B cell (primary cell): ENCODE measurements around the gene BCL10. TPM values are rescaled to one million over a fixed set of nuclear protein-coding genes. Genes with fewer than 3 reads are reported as not detected.

Experiments
- ATAC-seq: fragments of 200-7000 bp; cut with Tn5 transposase; one replicate; pipeline ENCODE4 v1.10.0; 2021; ENCODE audit warnings: low read depth, mild to moderate bottlenecking, moderate number of reproducible peaks, moderate library complexity
- CTCF ChIA-PET: fragments of 350-600 bp; sonication (Branson Sonifier 250); formaldehyde crosslinking; loops from one replicate; lab custom pipeline; 2021; ENCODE audit warnings: antibody characterized with exemption, inconsistent platforms; lab: Charles Lee
- POLR2A ChIA-PET: fragments of 350-600 bp; sonication (Branson Sonifier 250); formaldehyde crosslinking; loops from one replicate; lab custom pipeline; 2021; ENCODE audit warnings: antibody characterized with exemption; lab: Charles Lee
- DNase-seq: peaks from one replicate; pipeline ENCODE4 v3.0.0; 2013
- H2AFZ ChIP-seq: 2 replicates; pipeline ENCODE4 v1.6.1; 2012; ENCODE audit warnings: mild to moderate bottlenecking, low read depth, low read length; ENCODE audit not compliant: insufficient read depth, poor library complexity, severe bottlenecking
- H3K27ac ChIP-seq, 2 donors: 1 replicate in 1 of 2; 2 replicates in 1 of 2; pipeline ENCODE4 v1.5.1; 2012 to 2013; ENCODE audit warnings: low read length in 2 of 2, mild to moderate bottlenecking in 2 of 2, moderate library complexity in 1 of 2
- H3K27me3 ChIP-seq, 4 experiments: fragments of 200-600 bp in 1 of 4; sonication (generic) in 1 of 4; replicated peaks in 1 of 4; 1 replicate in 2 of 4; 2 replicates in 2 of 4; pipeline versions ENCODE4 v1.6.1 to v1.7.0; 2013 to 2016; ENCODE audit warnings: low read length in 3 of 4, mild to moderate bottlenecking in 2 of 4, mixed read lengths in 1 of 4, moderate library complexity in 1 of 4; ENCODE audit not compliant: insufficient read depth in 4 of 4, control insufficient read depth in 3 of 4; ENCODE audit errors: control extremely low read depth in 1 of 4
- H3K36me3 ChIP-seq, 2 experiments: replicated peaks in 1 of 2; 1 replicate in 1 of 2; 2 replicates in 1 of 2; pipeline versions ENCODE4 v1.6.1 to v1.7.1; 2013; ENCODE audit warnings: low read length in 1 of 2; ENCODE audit not compliant: insufficient read depth in 2 of 2, control insufficient read depth in 1 of 2; ENCODE audit errors: control extremely low read depth in 1 of 2, extremely low read depth in 1 of 2
- H3K4me1 ChIP-seq, 2 donors: fragments of 200-600 bp in 1 of 2; sonication (generic) in 1 of 2; 1 replicate in 1 of 2; 2 replicates in 1 of 2; pipeline versions ENCODE4 v1.5.1 to v1.6.1; 2013 to 2017; ENCODE audit warnings: low read length in 2 of 2; ENCODE audit not compliant: control insufficient read depth in 2 of 2, insufficient read depth in 2 of 2
- H3K4me2 ChIP-seq: replicated peaks from 2 replicates; pipeline ENCODE3; 2012; ENCODE audit warnings: mild to moderate bottlenecking, low read depth, low read length; ENCODE audit not compliant: poor library complexity, severe bottlenecking
- H3K4me3 ChIP-seq, 5 experiments: fragments of 200-600 bp in 1 of 5; sonication (generic) in 1 of 5; 1 replicate in 3 of 5; 2 replicates in 2 of 5; pipeline versions ENCODE4 v1.5.1 to v1.7.0; 2011 to 2016; ENCODE audit warnings: low read length in 4 of 5, mild to moderate bottlenecking in 4 of 5, low read depth in 2 of 5, control low read depth in 1 of 5, moderate library complexity in 1 of 5; ENCODE audit not compliant: insufficient read depth in 1 of 5; ENCODE audit errors: control extremely low read depth in 1 of 5, extremely low read depth in 1 of 5
- H3K79me2 ChIP-seq: fragments of 200-600 bp; sonication (generic); one replicate; pipeline ENCODE4 v1.6.0; 2016; ENCODE audit warnings: low read length; ENCODE audit not compliant: control insufficient read depth, insufficient read depth
- H3K9ac ChIP-seq: fragments of 200-600 bp; sonication (generic); 2 replicates; pipeline ENCODE4 v1.6.1; 2017; ENCODE audit warnings: mild to moderate bottlenecking, low read length, moderate library complexity
- H3K9me3 ChIP-seq, 3 donors: one replicate each; pipeline versions ENCODE4 v1.6.1 to v1.7.1; 2013; ENCODE audit warnings: low read length in 2 of 3; ENCODE audit not compliant: control insufficient read depth in 2 of 3, insufficient read depth in 1 of 3; ENCODE audit errors: control extremely low read depth in 1 of 3
- H4K20me1 ChIP-seq: 2 replicates; pipeline ENCODE4 v1.6.0; 2012; ENCODE audit warnings: mild to moderate bottlenecking, low read length; ENCODE audit not compliant: insufficient read depth, control insufficient read depth, poor library complexity, severe bottlenecking
- H3K27ac Mint-ChIP-seq: one replicate; pipeline ENCODE4 v1.8.0; 2021; ENCODE audit warnings: mixed read lengths
- H3K27me3 Mint-ChIP-seq: one replicate; pipeline ENCODE4 v1.8.0; 2021; ENCODE audit warnings: mixed read lengths
- H3K4me1 Mint-ChIP-seq: one replicate; pipeline ENCODE4 v1.8.0; 2021; ENCODE audit warnings: mixed read lengths
- H3K4me3 Mint-ChIP-seq: one replicate; pipeline ENCODE4 v1.8.0; 2021; ENCODE audit warnings: mixed read lengths
- H3K9me3 Mint-ChIP-seq: one replicate; pipeline ENCODE4 v1.8.0; 2022; ENCODE audit warnings: mixed read lengths; ENCODE audit not compliant: insufficient read depth
- EZH2 ChIP-seq: IDR thresholded peaks from 2 replicates; pipeline ENCODE4 v1.6.1; 2012; ENCODE audit warnings: borderline replicate concordance, low read depth, mild to moderate bottlenecking, moderate library complexity, low read length; ENCODE audit not compliant: insufficient read depth, poor library complexity, severe bottlenecking
- WGBS: methylation state at CpG from one replicate; pipeline ENCODE4 v1.1.5; 2013; ENCODE audit warnings: missing lambda C conversion rate; ENCODE audit not compliant: insufficient coverage; 5-methylcytosine and 5-hydroxymethylcytosine counted together
- intact Hi-C: fragments of 100-400 bp; cut with micrococcal nuclease; formaldehyde crosslinking; loops from one replicate; pipeline ENCODE4 v1.10.0; 2022
- polyA plus RNA-seq: library from polyadenylated mRNA; depleted of rRNA; stranded (reverse); fragments of >200 nt; gene quantifications from 2 replicates; pipeline ENCODE4 v1.2.3, GENCODE V29; 2012
- total RNA-seq, 2 donors: library from RNA; stranded (reverse); fragments of 120-200 nt in 1 of 2; gene quantifications; 1 replicate in 1 of 2; 2 replicates in 1 of 2; pipeline versions ENCODE4 v1.2.3 to v1.2.4, GENCODE V29; 2013 to 2022
- TF ChIP-seq, protein P1 (sequence below): fragments of 200-600 bp; IDR thresholded peaks from one replicate; pipeline ENCODE4 v1.8.0; 2022; ENCODE audit warnings: antibody characterized with exemption, mild to moderate bottlenecking

BCL10 gene
- total and polyA plus RNA-seq, 2 donors (not counting 1 experiment from before 2014, with no cell fraction given) = 26.2 to 60.5 TPM

DNA sequence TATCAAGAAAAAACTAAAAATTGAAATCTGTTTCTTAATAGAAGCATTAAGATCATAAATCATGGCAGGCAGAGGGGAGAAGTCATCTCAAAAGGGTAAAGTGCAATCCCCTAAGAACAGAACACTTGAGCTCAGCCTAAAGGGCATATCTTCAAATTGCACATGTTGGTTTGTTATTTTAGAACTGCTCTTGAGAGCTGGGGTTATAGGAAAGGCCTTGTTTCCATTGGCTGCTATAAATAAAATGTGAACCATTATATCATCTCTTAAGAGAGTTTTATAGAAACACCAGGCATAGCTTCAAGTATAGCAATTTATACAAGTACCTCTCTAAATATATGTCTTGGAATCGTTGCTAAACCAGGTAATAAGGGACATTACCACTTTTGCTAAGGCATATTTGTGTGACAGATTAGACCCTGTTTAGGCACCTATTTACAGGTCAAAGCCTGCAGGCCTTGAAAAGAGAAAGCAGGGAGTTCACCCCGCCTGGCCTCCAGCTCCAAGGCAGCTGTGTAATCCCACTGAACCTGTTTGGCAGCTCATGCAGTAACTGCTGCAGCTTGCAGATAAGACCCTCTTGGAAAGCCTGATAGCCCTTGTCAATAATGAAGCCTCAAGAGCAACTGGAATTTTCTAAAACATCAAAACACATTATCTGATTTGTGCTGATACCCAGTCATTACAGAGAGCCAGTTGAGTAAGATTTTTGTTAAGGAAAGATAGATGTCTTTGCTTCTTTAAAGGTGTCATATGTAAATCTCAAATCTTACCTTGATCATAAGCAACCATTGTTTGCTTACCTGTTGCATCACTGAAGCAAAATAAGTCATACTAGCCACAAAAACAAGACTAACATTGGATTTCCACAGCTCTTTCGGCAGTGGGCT lies 51.5 kb downstream of the BCL10 start:
- peaks cover 0 to 3% (median 1%) of the 10 kb centered on the region in 4 experiments for H3K27me3 ChIP-seq
- peaks cover 21% of the 10 kb centered on the region for H3K27me3 Mint-ChIP-seq
- H3K27ac ChIP-seq = no peak overlapping the region
- 100% methylated on average over 1 of the region's 3 CpGs for WGBS
- H3K9me3 Mint-ChIP-seq = no peaks in the 10 kb centered on the region
- no peak overlapping the region for H3K4me3 Mint-ChIP-seq
- H3K9me3 ChIP-seq = no peaks in the 10 kb centered on the region
- intact Hi-C loops = no loop called here
- ChIA-PET CTCF (no interaction called here), POLR2A (no interaction called here)
- no peak overlapping the region for H3K4me3 ChIP-seq
- H3K4me1 ChIP-seq = no peaks in the 10 kb centered on the region
- ATAC-seq (no peak), DNase-seq (no peak)
- H3K36me3 ChIP-seq = no peaks in the 10 kb centered on the region
- no peaks in the 10 kb centered on the region for H4K20me1 ChIP-seq
- no peak overlapping the region for H2AFZ ChIP-seq
- H3K27ac Mint-ChIP-seq = no peak overlapping the region
- H3K4me1 Mint-ChIP-seq = no peaks in the 10 kb centered on the region
- no peak overlapping the region for H3K9ac ChIP-seq
- H3K79me2 ChIP-seq = no peaks in the 10 kb centered on the region
- H3K4me2 ChIP-seq = no peak overlapping the region
- TF ChIP-seq EZH2 = no peak
- TF ChIP-seq, protein P1, sequence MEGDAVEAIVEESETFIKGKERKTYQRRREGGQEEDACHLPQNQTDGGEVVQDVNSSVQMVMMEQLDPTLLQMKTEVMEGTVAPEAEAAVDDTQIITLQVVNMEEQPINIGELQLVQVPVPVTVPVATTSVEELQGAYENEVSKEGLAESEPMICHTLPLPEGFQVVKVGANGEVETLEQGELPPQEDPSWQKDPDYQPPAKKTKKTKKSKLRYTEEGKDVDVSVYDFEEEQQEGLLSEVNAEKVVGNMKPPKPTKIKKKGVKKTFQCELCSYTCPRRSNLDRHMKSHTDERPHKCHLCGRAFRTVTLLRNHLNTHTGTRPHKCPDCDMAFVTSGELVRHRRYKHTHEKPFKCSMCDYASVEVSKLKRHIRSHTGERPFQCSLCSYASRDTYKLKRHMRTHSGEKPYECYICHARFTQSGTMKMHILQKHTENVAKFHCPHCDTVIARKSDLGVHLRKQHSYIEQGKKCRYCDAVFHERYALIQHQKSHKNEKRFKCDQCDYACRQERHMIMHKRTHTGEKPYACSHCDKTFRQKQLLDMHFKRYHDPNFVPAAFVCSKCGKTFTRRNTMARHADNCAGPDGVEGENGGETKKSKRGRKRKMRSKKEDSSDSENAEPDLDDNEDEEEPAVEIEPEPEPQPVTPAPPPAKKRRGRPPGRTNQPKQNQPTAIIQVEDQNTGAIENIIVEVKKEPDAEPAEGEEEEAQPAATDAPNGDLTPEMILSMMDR = no peak

DNA sequence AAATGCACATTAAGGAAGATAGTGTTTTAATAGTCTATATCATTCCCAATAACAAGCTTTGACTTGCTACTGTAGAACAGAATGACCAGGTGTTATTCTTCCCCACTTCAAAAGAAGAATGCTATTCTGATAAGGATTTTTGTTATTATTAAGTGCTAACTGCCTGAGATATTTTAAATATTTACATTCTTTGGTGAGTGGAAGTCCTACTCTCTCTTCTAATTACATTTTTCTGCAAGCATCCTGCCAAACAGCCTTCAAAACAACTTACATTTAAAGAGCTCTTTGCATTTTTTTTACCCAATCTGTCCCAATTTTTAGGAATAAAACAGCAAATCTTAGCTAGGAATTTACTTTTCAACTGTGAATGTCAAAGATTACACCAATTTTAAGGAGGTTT lies 52.1 kb downstream of the BCL10 start:
- Histone ChIP-seq H3K36me3 (no peaks in the 10 kb centered on the region), H3K79me2 (no peaks in the 10 kb centered on the region), H3K4me1 (no peaks in the 10 kb centered on the region), H2AFZ (no peak overlapping the region), H3K4me2 (no peak overlapping the region), H3K9me3 (no peaks in the 10 kb centered on the region), H3K27ac (no peak overlapping the region), H3K9ac (no peak overlapping the region), H3K27me3 (peaks cover 0 to 3% (median 1%) of the 10 kb centered on the region in 4 experiments), H4K20me1 (no peaks in the 10 kb centered on the region), H3K4me3 (no peak overlapping the region)
- CTCF ChIA-PET = interaction anchor here (0.6 kb wide), 1 partner anchor 289 kb away, joined by 6 read pairs; no protein-coding TSS in a partner anchor
- no peaks in the 10 kb centered on the region for H3K4me1 Mint-ChIP-seq
- POLR2A ChIA-PET = no interaction called here
- DNase-seq (no peak), ATAC-seq (no peak)
- H3K27me3 Mint-ChIP-seq = peaks cover 26% of the 10 kb centered on the region
- no peaks in the 10 kb centered on the region for H3K9me3 Mint-ChIP-seq
- no peak overlapping the region for H3K27ac Mint-ChIP-seq
- no peak overlapping the region for H3K4me3 Mint-ChIP-seq
- no peak for TF ChIP-seq EZH2
- TF ChIP-seq, protein P1 = no peak
- intact Hi-C loops = no loop called here
